Stimulated activated CD4-positive, alpha-beta T cell treated with anti-CD3 and anti-CD28 coated beads, Interleukin-2, amount 100 ng/mL, for 48 hours (primary cell): ENCODE data around the gene SGO2.
"Not testable (repeated sequence)": the region's sequence is repeated elsewhere in the genome, so short reads cannot be mapped to it uniquely, and the experiment has no call there.

Experiments used
- DNase-seq, 2 donors: peaks; one replicate each; pipeline ENCODE4 v3.0.0-alpha.2; 2020

The SGO2 gene

GRCh38 chr2:200599206-200599605 lies 73.2 kb downstream of the SGO2 start:
- DNase-seq: no peak

GRCh38 chr2:200600549-200601225 lies 74.7 kb downstream of the SGO2 start:
- DNase-seq: no peak

GRCh38 chr2:200602584-200602983 lies 76.6 kb downstream of the SGO2 start:
- DNase-seq: no peak

- no peak for DNase-seq
Measured at GRCh38 chr2:200603972-200604371, 78.0 kb downstream of the SGO2 start.

- no peak for DNase-seq
Measured at GRCh38 chr2:200604571-200605255, 78.7 kb downstream of the SGO2 start.

GRCh38 chr2:200608341-200609027 lies 82.5 kb downstream of the SGO2 start:
- no peak for DNase-seq

- no peak for DNase-seq
Measured at GRCh38 chr2:200609028-200609614, 83.1 kb downstream of the SGO2 start.

- DNase-seq: not testable (repeated sequence)
Measured at GRCh38 chr2:200610217-200610616, 84.2 kb downstream of the SGO2 start.

GRCh38 chr2:200613692-200614091 lies 87.7 kb downstream of the SGO2 start:
- DNase-seq: no peak

GRCh38 chr2:200614249-200614648 lies 88.2 kb downstream of the SGO2 start:
- DNase-seq: no peak

- DNase-seq: no peak
Measured at GRCh38 chr2:200615247-200615646, 89.2 kb downstream of the SGO2 start.

GRCh38 chr2:200616193-200616592 lies 90.2 kb downstream of the SGO2 start:
- no peak for DNase-seq

- DNase-seq: no peak
Measured at GRCh38 chr2:200616656-200617055, 90.6 kb downstream of the SGO2 start.

GRCh38 chr2:200617156-200618053 lies 91.4 kb downstream of the SGO2 start:
- DNase-seq: no peak

GRCh38 chr2:200618054-200618419 lies 92.0 kb downstream of the SGO2 start:
- no peak for DNase-seq

- no peak for DNase-seq
Measured at GRCh38 chr2:200618590-200619021, 92.6 kb downstream of the SGO2 start.

- DNase-seq: no peak
Measured at GRCh38 chr2:200619279-200619678, 93.3 kb downstream of the SGO2 start.

- DNase-seq: no peak
Measured at GRCh38 chr2:200620606-200621390, 94.8 kb downstream of the SGO2 start.

- DNase-seq: no peak
Measured at GRCh38 chr2:200622106-200622505, 96.1 kb downstream of the SGO2 start.

GRCh38 chr2:200624026-200624425 lies 98.0 kb downstream of the SGO2 start:
- no peak for DNase-seq

GRCh38 chr2:200624658-200625057 lies 98.7 kb downstream of the SGO2 start:
- no peak for DNase-seq

- DNase-seq: no peak
Measured at GRCh38 chr2:200625282-200625681, 99.3 kb downstream of the SGO2 start.
